ENCODE measurements around the gene OASL.
"Not testable (repeated sequence)": the region's sequence is repeated elsewhere in the genome, so short reads cannot be mapped to it uniquely, and the experiment has no call there.

The OASL gene

DNA sequence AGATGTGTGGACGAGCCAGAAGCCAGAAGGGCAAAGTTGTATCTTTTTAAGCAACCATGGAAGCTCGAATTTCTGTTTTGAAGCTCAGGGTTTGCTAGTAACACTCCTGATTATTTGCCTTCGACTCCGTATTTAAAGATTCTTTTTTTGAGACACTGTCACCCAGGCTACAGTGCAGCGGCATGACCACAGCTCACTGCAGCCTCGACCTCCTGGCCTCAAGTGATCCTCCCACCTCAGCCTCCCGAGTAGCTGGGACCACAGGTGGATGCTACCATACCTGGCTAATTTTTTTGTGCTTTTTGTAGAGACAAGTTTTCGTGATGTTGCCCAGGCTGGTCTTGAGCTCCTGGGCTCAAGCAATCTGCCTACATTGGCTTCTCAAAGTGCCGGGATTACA is 18.7 kb upstream of the OASL start:
- no peak for DNase-seq

DNA sequence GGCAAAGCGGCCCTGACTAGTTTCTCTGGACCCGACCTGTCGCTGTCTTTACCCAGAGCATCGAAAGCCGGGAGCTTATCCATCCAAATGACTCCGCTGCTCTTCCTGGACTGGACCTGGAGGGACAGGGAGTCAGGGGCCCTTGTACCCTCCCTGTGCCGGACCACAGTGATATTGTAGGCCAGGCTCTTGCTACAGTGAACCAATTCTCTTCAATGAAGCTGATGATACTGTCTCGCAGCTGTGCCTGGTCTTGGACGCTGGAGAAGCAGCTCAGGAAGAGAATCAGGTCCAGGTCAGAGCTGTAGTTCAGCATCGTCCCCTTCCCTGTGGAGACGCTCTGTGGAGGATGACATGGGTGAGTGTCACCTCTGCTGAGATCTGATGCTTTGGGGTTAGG is 14.7 kb upstream of the OASL start:
- no peak for DNase-seq

DNA sequence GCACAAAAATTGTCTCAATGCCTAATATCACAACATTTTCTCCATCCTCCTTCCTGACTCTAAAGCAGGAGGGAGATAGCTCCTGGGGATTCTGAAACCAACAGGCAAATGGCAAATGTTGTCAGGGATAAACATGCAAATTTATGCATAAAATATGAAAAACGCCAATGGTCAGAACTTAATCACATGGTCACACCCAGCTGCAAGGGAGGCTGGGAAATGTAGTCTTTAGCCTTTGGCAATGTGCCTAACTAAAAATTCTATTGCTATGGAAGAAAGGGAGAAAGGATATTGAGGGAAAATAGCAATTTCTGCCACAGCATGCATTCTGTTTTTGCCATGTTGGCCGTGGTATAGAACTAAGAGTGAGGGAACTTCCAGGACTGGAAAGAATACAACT is 11.7 kb upstream of the OASL start:
- DNase-seq = no peak

DNA sequence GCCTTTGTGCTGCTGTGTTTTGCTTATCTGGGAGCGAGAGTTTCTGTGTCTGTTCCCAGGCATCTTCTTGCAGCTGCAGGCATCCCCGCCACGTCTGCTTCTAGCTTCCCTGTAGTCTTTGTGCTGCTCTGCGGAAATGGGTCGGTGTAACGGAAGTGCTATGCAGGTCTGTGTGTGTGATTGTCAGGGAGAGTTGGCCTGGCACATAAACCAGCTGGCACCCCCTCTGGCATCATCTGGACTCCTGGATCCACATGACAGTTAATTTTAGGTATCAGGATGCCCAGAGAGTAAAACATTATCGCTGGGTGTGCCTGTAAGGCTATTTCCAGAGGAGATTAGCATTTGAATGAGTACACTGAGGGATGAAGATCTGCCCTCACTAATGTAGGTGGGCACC is 9.4 kb upstream of the OASL start:
- no peak for DNase-seq

DNA sequence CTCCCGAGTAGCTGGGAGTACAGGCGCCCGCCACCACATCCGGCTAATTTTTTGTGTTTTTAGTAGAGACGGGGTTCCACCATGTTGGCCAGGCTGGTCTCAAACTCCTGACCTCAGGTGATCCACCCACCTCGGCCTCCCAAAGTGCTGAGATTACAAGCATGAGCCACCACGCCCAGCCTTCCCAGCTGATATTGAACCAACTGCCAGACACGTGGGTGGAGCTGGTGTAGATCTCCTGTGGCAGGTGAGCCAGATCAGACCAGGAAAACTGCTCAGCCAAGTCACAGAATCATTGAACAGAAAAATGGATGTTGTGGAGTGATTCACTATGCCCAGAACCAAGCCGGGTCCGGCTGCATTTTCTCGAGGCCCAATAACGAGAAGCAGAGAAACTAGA is 8.4 kb upstream of the OASL start:
- DNase-seq = not testable (repeated sequence)

DNA sequence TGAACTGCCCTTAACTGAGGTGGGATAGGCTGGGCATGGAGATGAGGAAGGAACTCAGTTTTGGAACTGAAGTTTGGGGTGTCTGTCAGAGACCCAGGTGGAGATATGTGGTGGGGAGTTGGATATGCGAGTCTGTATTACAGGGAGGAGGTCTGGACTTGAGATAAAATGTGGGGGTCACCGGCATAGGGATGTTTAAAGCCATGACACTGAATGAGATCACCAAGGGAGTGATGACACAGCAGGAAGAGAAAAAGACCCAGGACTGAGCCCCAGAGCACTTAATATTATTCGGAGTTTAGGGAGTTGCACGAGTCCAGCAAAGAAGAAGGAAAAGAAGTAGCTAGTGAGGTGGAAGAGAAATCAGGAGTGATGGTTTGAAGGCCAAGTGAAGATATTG is 4.0 kb upstream of the OASL start:
- DNase-seq = no peak

DNA sequence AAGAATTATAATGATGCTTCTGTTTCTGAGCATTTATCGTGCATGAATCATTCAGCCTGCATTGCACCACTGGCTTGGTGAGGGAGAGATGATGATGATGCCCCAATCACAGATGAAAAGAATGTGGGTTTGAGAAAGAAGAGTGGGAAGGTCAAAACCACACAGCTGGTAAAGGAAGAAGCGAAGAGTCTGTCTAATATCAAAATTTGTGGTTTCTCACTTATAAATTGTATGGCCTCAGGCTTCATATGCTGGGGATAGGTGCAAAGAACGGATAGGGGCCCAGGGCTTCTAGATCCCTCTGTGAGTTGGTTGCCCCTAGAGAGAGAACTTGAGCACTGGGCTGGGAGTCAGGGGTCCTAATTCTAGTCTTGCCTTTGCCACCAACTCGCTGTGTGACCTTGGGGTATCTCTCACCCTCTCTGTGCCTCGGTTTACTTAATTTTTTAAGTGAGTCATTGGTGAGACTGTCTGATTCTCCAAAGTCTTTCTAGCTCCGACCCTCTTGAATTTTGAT is 2.2 kb downstream of the OASL start:
- no peak for DNase-seq

DNA sequence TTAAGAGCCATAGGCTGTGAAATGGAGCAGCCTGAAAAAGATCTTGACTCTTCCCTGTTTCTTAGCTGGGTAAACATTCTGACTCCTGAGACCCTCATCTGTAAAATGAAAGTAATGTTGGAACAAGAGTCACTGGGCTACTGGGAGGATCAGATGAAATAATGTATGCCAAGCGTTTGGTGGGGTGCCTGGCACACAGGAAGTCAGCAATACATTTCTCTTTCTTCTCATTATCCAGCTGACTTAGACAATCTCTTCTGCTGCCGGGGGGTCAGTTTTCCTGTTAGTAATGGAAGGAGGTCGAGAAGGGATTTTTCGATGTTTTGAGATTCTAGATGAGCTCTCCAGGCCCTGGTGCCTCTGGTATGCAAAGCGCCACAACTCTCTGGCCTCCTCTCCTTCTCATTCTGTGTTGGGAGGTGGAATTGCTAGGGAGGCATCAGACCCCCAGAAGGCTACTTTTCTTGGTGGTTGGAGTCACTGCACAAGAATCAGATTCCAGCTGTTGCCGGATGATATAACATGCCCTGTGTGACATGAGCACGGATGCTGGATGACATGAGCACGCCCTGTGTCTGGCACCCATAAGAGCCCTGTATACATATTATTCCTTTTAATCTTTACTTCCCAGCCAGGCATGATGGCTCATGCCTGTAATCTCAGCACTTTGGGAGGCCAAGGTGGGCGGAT is 4.3 kb downstream of the OASL start:
- DNase-seq = no peak

DNA sequence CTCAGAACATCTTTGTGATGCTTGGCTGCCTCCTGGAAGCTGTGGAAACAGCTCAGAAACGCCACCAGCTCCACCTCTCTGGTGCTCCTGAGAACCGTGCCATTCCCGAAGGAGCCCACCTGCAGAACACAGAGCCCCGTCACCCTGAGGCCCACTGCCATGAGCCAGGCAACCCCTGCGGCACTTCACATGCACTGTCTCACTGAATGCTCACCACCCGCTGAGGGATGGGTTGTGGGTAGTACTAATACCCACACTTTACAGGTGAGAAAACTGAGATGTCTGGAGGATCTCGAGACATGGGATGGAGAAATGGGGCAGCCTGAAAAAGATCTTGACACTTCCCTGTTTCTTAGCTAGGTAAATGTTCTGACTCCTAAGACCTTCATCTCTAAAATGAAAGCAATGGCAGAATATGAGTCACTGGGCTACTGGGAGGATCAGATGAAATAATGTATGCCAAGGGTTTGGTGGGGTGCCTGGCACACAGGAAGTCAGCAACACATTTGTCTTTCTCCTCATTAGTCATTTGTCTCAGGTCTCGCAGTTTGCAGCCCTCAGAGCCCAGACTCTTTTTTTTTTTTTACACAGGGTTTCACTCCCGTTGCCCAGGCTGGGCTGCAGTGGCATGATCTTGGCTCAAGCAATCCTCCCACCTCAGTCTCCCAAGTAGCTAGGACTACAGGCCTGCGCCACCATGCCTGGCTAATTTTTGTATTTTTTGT is 5.3 kb downstream of the OASL start:
- DNase-seq = peak; percentile 70

DNA sequence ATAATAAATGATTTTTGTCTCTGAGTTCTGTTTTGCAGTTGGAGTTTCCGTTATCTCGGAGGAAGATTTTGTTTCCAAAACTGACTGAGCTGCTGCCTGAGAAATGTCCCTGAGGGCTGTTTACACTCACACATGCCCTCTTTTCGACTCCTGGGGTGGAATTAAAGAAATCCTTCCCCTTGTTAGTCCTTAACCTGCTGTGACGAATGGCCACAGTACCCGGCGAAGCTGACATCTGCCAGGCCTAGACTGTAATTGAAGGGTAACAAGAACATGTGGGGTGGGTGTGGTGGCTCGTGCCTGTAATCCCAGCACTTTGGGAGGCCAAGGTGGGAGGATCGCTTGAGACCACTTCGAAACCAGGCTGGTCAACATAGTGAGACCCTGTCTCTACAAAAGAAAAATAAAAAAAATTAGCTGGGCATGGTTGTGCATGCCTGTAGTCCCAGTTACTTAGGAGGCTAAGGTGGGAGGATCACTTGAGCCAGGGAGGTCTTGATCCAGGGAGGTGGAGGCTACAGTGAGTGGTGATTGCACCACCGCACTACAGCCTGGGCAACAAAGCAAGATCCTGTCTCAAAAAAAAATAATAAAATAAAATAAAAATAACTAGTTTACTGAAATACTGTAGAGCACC is 8.4 kb downstream of the OASL start:
- no peak for DNase-seq

DNA sequence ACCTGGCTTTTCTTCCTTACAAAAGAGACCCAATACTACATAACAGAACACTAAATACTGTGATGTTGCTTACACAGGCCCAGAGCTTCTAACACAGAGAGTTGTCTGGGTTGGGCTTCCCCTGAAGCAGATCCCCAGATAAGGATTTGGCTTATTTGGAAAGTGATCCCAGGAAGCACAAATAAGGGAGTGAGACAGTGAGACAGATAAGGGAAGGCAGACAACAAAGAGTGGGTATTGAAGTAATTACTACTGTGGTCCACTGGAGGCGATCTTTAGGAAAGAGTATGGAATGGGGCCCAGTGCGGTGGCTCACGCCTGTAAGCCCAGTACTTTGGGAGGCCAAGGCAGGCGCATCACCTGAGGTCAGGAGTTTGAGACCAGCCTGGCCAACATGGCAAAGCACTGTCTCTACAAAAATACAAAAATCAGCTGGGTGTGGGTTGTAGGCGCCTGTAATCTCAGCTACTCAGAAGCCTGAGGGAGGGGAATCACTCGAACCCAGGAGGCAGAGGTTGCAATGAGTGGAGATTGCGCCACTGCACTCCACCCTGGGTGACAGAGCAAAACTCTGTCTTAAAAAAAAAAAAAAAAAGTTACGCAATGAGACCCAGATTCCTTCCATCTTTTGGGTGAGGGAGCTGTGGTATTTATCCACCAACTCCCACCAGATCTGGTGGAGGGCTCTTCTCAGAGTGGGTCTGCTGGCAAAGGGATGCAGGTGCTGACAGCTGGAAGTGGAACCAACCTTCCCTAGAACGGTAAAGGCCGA is 12.6 kb downstream of the OASL start:
- DNase-seq = no peak

DNA sequence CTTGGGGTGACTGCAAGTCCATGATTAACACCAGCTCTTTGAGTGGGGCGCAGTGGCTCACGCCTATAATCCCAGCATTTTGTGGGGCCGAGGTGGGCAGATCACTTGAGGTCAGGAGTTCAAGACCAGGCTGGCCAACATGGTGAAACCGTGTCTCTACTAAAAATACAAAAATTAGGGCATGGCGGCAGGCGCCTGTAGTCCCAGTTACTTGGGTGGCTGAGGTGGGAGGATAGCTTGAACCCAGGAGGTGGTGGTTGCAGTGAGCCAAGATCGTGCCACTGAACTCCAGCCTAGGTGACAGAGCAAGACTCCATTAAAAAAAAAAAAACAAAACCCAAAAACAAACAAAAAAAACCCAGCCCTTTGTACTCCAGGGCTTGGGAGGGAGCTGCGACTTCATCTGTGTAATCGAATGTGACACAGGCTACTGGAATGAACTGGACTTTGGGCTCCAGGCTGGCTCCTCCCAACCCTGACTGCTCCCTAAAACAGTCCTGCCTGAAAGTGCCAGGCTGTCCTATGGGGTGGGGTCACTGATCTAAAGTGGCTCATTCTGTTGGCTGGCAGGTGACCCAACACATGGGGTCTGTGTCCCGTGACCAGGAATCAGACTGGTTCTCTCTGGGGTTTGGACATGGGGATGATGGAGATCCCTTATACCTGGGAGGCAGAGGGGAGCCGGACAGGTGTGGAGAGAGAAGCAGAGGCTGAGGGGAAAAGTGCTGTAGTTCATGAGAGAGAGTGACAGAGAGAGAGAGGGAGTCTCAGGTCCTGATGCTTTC is 13.4 kb downstream of the OASL start:
- no peak for DNase-seq

DNA sequence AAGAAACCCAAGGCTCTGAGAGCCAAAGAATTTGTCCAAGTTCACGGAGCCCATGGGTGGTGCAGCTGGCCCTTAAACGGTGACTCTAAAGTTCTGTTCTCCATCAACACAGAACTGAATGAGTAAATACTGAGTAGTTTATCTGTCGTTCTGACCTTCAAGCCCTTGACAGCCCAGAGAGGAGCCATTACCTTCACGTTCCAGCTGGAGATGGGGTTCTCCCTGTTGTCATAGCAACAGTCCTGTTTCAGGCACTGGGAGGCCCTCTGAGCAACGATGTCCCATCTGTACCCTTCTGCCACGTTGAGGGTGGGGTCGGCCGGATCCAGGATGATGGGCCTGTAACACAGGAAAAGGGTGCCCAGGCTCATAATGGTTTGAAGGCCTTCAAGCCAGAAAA is 15.2 kb downstream of the OASL start:
- DNase-seq = no peak

DNA sequence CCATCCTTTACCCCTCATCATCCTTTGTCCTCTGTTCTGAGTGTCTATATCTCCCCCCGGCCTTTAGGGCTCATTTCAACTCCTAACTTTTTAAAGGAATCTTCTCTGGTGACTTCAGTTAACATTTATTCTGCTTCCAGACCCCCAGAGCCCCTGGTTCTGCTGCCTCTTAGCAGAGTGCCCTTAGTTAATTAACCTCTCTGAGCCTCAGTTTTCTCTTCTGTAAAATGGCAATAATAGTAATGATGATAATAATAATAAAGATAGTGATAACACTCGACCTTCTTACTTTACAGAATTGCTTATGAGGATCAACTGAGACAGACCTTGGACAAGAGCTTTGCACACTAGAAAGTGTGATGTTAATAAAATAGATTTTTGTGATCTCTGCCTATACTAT is 16.3 kb downstream of the OASL start:
- no peak for DNase-seq

DNA sequence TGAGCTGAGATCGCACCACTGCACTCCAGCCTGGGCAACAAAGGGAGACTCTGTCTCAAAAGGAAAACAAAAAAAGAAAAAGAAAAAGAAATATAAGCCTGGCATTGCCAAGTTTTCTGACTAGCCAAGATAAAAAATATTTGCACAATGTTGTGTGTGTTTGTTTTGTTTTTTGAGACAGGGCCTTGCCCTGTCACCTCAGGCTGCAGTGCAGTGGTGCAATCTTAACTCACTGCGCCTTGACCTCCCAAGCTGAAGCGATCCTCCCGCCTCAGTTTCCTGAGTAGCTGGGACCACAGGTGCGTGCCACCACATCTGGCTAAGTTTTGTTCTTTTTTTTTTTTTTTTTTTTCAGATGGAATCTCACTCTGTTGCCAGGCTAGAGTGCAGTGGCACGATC is 17.3 kb downstream of the OASL start:
- DNase-seq = no peak

DNA sequence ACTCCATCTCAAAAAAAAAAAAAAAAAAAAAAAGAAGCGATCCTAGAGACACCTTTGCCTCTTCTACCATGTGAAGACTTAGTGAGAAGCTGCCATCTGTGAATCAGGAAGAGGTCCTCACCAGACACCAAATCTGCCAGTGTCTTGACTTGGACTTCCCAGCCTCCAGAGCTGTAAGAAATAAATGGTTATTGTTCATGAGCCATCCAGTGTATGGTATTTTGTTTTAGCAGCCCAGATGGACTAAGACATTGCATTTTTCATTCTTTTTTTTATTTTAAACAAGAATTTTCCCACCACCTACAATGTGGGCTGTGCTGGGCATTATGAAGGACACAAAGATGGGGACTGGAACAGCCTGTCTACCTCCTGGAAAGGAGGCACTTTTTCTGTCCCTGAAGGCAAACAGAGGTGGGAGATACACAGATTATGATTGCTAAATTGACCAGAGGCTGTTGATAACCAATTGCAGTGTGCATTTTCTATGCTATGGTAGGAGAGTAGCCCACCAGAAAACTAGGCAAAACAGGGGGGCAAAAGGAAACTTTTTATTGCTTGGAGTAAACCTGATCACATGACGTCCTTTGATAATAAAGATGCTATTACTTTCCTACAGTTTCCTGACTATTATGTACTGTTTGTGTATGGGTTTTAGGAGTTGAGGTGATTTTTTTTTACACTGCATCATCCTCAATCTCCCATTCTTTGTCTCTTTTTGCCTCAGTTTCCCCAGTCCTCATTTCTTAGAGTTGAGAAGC is 20.0 kb downstream of the OASL start:
- no peak for DNase-seq

DNA sequence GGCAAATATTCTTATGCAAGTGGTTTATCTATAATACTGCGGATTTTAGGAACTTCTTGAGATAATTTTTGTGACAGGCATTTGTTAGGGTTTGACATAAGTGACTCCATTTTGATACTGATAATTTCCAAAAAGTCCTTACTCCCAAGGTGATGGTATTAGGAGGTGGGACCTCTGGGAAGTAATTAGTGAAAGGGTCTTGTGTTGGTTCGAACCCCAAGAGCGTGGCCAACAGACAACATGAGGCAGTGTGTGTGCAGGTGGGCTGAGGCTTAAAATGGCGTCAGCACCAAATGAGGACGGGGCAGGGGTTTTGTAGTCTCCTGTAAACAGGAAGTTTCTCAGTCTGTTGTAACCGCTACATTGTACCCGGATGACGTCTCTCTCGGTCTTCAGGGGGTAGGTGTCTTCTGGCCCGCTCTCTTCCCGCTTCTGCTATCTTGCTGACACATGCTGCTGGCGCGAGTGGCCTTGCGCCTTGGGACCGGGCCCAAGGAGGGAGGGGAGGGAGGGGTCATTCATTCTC is 21.0 kb downstream of the OASL start:
- peak; percentile 38 for DNase-seq

DNA sequence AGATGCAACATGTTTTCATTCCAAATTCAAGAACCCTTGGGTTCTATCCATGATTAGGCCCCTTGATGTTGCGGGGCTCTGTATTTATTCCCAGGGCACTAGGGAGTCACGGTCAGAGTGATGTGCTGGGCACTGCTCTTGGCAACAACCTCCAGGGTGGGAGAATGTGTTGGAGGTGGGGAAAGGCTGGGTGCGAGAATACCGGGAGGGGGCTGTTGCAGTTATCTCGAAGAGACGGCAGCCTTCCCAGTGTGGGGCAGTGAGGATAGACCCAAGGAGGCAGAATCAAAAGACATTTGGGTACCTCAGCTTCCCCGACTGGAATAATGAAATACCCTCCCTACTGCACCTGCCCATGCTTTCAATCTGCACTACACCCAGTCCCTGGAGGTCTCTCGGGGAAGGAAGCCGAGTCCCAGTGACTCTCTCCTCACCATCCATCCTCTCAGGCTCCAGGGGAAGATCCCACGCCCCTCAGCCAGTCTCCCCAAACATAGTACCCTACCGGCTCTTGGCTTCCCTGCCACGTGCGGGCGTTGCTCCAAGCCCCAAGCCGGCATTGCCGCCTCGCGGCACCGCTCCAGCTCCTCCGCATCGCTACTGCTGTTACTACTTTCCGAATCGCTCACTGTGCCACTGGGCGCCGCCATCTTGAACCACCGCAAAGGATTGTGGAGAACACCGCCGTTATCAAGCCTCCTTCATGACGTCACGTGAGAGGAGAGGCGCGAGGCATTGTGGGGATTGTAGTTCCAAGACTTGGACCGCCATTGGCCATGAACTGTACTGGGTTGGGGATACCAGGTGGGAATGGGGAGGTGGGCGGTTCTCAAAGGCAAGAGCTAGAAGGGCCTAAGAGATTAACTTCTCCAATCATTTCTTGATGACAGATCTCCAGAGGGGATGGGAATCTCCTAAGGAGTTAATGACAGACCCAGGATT is 22.9 kb downstream of the OASL start, which contains the start of gene C12orf43:
TSS of gene C12orf43 (minus strand) at position 663 of the 942 bp plus-strand sequence. CDS start at position 650, 13 bp downstream.
- DNase-seq = peak; percentile 90

DNA sequence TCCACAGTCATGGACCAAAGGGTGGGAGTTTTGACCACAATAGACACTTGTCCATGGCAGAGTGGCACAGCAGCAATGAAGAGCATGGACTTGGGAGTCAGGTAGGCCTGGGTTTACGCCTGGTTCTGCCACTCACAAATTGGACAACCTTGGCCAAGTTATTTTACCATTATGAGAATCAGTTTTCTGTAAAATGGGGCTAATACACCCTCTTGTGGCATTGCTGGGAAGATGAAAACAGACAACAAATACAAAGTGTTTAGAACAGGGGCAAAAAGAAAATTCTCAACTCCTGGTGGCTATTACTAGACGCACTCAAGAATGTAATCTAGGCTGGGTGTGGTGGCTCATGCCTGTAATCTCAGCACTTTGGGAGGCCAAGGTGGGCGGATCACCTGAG is 25.3 kb downstream of the OASL start:
- no peak for DNase-seq

DNA sequence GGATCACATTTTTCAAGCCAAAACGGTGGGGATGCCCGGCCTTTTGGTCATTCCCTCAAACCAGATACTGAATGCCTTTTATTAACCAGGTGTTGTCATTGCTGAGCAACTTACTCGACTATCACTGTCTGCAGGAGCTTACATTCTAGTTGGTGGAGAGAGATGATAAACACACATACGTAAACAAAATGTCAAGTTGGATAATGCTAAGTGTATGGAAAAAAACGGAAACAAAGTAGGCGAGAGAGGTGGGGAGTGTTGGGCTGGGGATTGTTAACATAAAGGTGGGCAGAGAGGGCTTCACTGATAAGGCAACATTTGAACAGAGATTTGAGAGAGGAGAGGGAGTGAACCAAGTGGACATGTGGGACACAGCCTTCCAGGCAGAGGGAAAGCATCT is 27.2 kb downstream of the OASL start:
- DNase-seq = no peak

Data from CD4-positive, alpha-beta T cell treated with Interleukin-15 for 1 hour (primary cell).